Measurements from ENCODE around the gene EMX1. TPM values are rescaled to one million over a fixed set of nuclear protein-coding genes. Genes with fewer than 3 reads are reported as not detected.

EMX1 gene
- total and polyA plus RNA-seq, 2 of the 13 experiments (the other 11 are each of a cell fraction or from before 2014, with no cell fraction given): 0.62 to 4.9 TPM

DNA sequence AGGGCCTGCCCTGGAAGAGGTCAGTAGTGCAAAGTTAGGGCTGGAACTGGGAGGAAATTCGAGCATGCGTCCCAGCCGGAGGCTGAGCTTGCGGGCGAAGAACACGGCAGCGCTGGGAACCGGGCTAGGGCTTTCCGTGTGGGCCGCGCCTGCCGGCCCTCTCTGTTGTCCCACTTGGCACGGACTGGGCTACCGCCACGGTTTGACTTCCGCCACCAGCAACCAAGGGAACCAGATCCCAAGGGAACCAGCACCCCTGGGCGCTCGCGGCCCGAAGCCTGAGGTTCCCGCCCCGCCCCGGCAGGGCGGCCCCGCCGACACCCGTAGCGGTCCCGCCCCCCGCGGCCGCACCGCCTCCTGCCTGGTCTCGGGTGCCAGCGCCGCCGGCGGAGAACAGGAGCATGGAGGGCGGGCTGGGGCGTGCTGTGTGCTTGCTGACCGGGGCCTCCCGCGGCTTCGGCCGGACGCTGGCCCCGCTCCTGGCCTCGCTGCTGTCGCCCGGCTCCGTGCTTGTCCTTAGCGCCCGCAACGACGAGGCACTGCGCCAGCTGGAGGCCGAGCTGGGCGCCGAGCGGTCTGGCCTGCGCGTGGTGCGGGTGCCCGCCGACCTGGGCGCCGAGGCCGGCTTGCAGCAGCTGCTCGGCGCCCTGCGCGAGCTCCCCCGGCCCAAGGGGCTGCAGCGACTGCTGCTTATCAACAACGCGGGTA, 30.1 kb upstream of the EMX1 start, which contains the start of gene SPR (continued):
- TF ChIP-seq TRAFD1 (CRISPR knock-in tag; IDR thresholded peaks at IDR 0.05; ENCODE audit: borderline replicate concordance): no peak
- TF ChIP-seq STAG1 (CRISPR knock-in tag; IDR thresholded peaks at IDR 0.05): no peak
- TF ChIP-seq MBD4 (IDR thresholded peaks at IDR 0.05; ENCODE audit: borderline replicate concordance, low read length): no peak
- no peak for TF ChIP-seq HNF1A (IDR thresholded peaks at IDR 0.05; ENCODE audit: low read depth)
- peak; percentile 54; the same call in 1 of the 2 replicates for TF ChIP-seq HNF1A (CRISPR knock-in tag; IDR thresholded peaks at IDR 0.05; ENCODE audit: borderline replicate concordance)
- no peak for TF ChIP-seq NFIC (IDR thresholded peaks at IDR 0.05; ENCODE audit: low read length)
- peak; percentile 63; the same call in 1 of the 2 replicates for TF ChIP-seq E2F5 (CRISPR knock-in tag; conservative IDR thresholded peaks at IDR 0.05)
- no peak for TF ChIP-seq BCLAF1 (IDR thresholded peaks at IDR 0.05)
- no peak for TF ChIP-seq ELK4 (CRISPR knock-in tag; IDR thresholded peaks at IDR 0.05; ENCODE audit: borderline replicate concordance)
- no peak for TF ChIP-seq ARID2 (CRISPR knock-in tag; IDR thresholded peaks at IDR 0.05; ENCODE audit: borderline replicate concordance)
- no peak; the same call in 1 of the 2 replicates for TF ChIP-seq KDM2A (CRISPR knock-in tag; IDR thresholded peaks at IDR 0.05; ENCODE audit: borderline replicate concordance, low read depth)
- TF ChIP-seq DNMT3B (CRISPR knock-in tag; conservative IDR thresholded peaks at IDR 0.05): no peak
- TF ChIP-seq SMARCC2 (IDR thresholded peaks at IDR 0.05): no peak
- no peak for TF ChIP-seq FOSL1 (CRISPR knock-in tag; IDR thresholded peaks at IDR 0.05; ENCODE audit: borderline replicate concordance)
- TF ChIP-seq ISL2 (CRISPR knock-in tag; IDR thresholded peaks at IDR 0.05): no peak
- TF ChIP-seq ZKSCAN8 (CRISPR knock-in tag; IDR thresholded peaks at IDR 0.05; ENCODE audit: borderline replicate concordance): no peak
- TF ChIP-seq ZNF446 (CRISPR knock-in tag; IDR thresholded peaks at IDR 0.05): peak; percentile 94
- TF ChIP-seq FOXO1 (CRISPR knock-in tag; IDR thresholded peaks at IDR 0.05): no peak; the same call in none of the 2 replicates
- peak; percentile 29; the same call in 1 of the 2 replicates for TF ChIP-seq ZNF124 (CRISPR knock-in tag; IDR thresholded peaks at IDR 0.05)

All from HepG2 (cell line).